CD4-positive, alpha-beta memory T cell (primary cell): ENCODE results near the gene FBN2. TPM values are rescaled to one million over a fixed set of nuclear protein-coding genes. Genes with fewer than 3 reads are reported as not detected.

ENCODE experiments used
- CTCF ChIA-PET: fragments of 350-600 bp; sonication (Branson Sonifier 250); formaldehyde crosslinking; loops from one replicate; lab custom pipeline; 2021; ENCODE audit warnings: inconsistent platforms; ENCODE audit not compliant: partially characterized antibody; lab: Charles Lee
- POLR2A ChIA-PET: fragments of 350-600 bp; sonication (Branson Sonifier 250); formaldehyde crosslinking; loops from one replicate; lab custom pipeline; 2021; ENCODE audit not compliant: partially characterized antibody; lab: Charles Lee
- DNase-seq, 5 donors: peaks; one replicate each; pipeline versions ENCODE4 v3.0.0 to v3.0.0-alpha.2; 2020 to 2022; ENCODE audit warnings: mixed read lengths in 1 of 5
- H3K27ac ChIP-seq: one replicate; pipeline ENCODE4 v1.7.0; 2013; ENCODE audit warnings: low read depth, low read length
- H3K27me3 ChIP-seq: 2 replicates; pipeline ENCODE4 v1.7.0; 2013; ENCODE audit warnings: mild to moderate bottlenecking, low read length, moderate library complexity; ENCODE audit not compliant: insufficient read depth
- H3K36me3 ChIP-seq: 2 replicates; pipeline ENCODE4 v1.7.0; 2013; ENCODE audit warnings: mild to moderate bottlenecking, low read length, moderate library complexity; ENCODE audit not compliant: insufficient read depth
- H3K4me1 ChIP-seq: 2 replicates; pipeline ENCODE4 v1.7.0; 2013; ENCODE audit warnings: mild to moderate bottlenecking, low read length, moderate library complexity; ENCODE audit not compliant: insufficient read depth
- H3K4me3 ChIP-seq, 2 donors: one replicate each; pipeline ENCODE4 v1.7.0; 2013; ENCODE audit warnings: low read length in 2 of 2, mild to moderate bottlenecking in 1 of 2
- H3K9me3 ChIP-seq, 2 donors: one replicate each; pipeline ENCODE4 v1.7.0; 2013; ENCODE audit warnings: low read length in 2 of 2, control low read depth in 1 of 2; ENCODE audit not compliant: control insufficient read depth in 1 of 2
- H3K27ac Mint-ChIP-seq, 7 donors: one replicate each; pipeline ENCODE4 v1.8.0; 2020 to 2021; ENCODE audit warnings: mixed read lengths in 7 of 7, mild to moderate bottlenecking in 6 of 7, inconsistent platforms in 3 of 7, moderate library complexity in 3 of 7
- H3K27me3 Mint-ChIP-seq, 2 donors: one replicate each; pipeline ENCODE4 v1.8.0; 2020 to 2021; ENCODE audit warnings: mixed read lengths in 2 of 2
- H3K36me3 Mint-ChIP-seq, 2 donors: one replicate each; pipeline ENCODE4 v1.8.0; 2020 to 2021; ENCODE audit warnings: mixed read lengths in 2 of 2, inconsistent platforms in 1 of 2, mild to moderate bottlenecking in 1 of 2
- H3K4me1 Mint-ChIP-seq, 4 donors: one replicate each; pipeline ENCODE4 v1.8.0; 2020 to 2021; ENCODE audit warnings: mixed read lengths in 4 of 4, mild to moderate bottlenecking in 1 of 4
- H3K4me3 Mint-ChIP-seq, 8 donors: one replicate each; pipeline ENCODE4 v1.8.0; 2020 to 2021; ENCODE audit warnings: mixed read lengths in 8 of 8, mild to moderate bottlenecking in 7 of 8, moderate library complexity in 6 of 8, inconsistent platforms in 3 of 8
- H3K9me3 Mint-ChIP-seq, 8 donors: one replicate each; pipeline ENCODE4 v1.8.0; 2020 to 2021; ENCODE audit warnings: mixed read lengths in 8 of 8, mild to moderate bottlenecking in 5 of 8, inconsistent platforms in 3 of 8, moderate library complexity in 1 of 8
- intact Hi-C: fragments of 100-400 bp; cut with micrococcal nuclease; formaldehyde crosslinking; loops from one replicate; pipeline ENCODE4 v1.15.1; 2023
- polyA plus RNA-seq, 2 donors: library from polyadenylated mRNA; unstranded; fragments of 300-500 nt; fragmentation: Illumina TruSeq; gene quantifications; one replicate each; pipeline ENCODE4 v1.2.3, GENCODE V29; 2021
- total RNA-seq, 2 experiments: library from RNA; stranded (reverse); gene quantifications; one replicate each; pipeline ENCODE4 v1.2.3, GENCODE V29; 2021

FBN2 gene
- total and polyA plus RNA-seq, 4 experiments from 2014 or later, result 0.15 to 0.30 TPM; not detected in 2

DNA sequence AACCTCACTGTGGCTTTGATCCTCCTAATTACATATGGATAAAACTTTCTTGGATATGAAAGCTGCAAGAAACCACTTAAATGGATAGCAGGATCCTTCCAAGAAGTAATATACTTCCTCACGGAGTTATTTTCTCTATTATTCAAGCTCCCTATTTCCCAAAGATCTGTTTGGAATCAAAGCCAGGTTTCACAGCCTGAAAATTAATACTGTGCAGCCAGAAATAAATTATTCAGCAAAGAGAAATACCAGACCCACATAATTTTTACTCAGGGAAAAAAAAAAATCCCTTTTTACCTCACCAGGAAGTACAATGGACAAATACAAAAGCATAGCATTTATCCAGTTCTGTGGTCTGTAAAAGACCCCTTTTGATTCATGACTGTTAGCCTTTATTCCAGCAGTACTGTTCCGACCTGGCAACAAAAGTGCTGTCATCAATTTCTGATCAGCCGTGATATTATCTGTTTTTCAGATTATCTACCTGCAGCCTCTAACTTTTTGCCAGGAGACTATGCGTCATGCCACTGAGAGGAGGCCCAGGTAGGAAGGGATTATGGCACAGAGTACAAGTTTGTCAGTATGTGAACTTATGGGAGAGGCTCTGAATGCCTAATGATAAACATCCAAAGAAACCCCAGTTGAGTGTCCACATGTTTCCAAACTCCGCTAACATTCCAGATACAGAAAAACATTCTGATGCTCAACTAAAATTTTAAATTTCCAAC, 57.0 kb downstream of the FBN2 start:
- no peaks in the 10 kb centered on the region for H3K9me3 ChIP-seq
- Mint-ChIP-seq H3K36me3 (no peaks in the 10 kb centered on the region), H3K4me3 (no peak overlapping the region), H3K4me1 (no peaks in the 10 kb centered on the region), H3K27ac (no peak overlapping the region), H3K27me3 (no peaks in the 10 kb centered on the region), H3K9me3 (no peaks in the 10 kb centered on the region)
- no peak overlapping the region for H3K27ac ChIP-seq
- intact Hi-C loops, result no loop called here
- no peaks in the 10 kb centered on the region for H3K4me1 ChIP-seq
- CTCF ChIA-PET, result interaction anchor here (0.7 kb wide), 1 partner anchor 1057 kb away, joined by 3 read pairs; no protein-coding TSS in a partner anchor
- H3K36me3 ChIP-seq, result no peaks in the 10 kb centered on the region
- POLR2A ChIA-PET, result no interaction called here
- no peak overlapping the region for H3K4me3 ChIP-seq
- no peaks in the 10 kb centered on the region for H3K27me3 ChIP-seq
- DNase-seq, result no peak

- H3K27me3 Mint-ChIP-seq, result no peaks in the 10 kb centered on the region
- POLR2A ChIA-PET, result no interaction called here
- no peak overlapping the region for H3K4me3 Mint-ChIP-seq
- H3K4me3 ChIP-seq, result no peak overlapping the region
- H3K27ac ChIP-seq, result no peak overlapping the region
- no peaks in the 10 kb centered on the region for H3K4me1 ChIP-seq
- H3K36me3 ChIP-seq, result no peaks in the 10 kb centered on the region
- H3K27ac Mint-ChIP-seq, result no peak overlapping the region
- CTCF ChIA-PET, result no interaction called here
- no peaks in the 10 kb centered on the region for H3K9me3 ChIP-seq
- no peak for DNase-seq
- H3K4me1 Mint-ChIP-seq, result no peaks in the 10 kb centered on the region
- no peaks in the 10 kb centered on the region for H3K27me3 ChIP-seq
- no peaks in the 10 kb centered on the region for H3K36me3 Mint-ChIP-seq
- intact Hi-C loops, result no loop called here
- no peaks in the 10 kb centered on the region for H3K9me3 Mint-ChIP-seq
Observed at GRCh38 chr5:128480158-128480557, 57.9 kb downstream of the FBN2 start.

DNA sequence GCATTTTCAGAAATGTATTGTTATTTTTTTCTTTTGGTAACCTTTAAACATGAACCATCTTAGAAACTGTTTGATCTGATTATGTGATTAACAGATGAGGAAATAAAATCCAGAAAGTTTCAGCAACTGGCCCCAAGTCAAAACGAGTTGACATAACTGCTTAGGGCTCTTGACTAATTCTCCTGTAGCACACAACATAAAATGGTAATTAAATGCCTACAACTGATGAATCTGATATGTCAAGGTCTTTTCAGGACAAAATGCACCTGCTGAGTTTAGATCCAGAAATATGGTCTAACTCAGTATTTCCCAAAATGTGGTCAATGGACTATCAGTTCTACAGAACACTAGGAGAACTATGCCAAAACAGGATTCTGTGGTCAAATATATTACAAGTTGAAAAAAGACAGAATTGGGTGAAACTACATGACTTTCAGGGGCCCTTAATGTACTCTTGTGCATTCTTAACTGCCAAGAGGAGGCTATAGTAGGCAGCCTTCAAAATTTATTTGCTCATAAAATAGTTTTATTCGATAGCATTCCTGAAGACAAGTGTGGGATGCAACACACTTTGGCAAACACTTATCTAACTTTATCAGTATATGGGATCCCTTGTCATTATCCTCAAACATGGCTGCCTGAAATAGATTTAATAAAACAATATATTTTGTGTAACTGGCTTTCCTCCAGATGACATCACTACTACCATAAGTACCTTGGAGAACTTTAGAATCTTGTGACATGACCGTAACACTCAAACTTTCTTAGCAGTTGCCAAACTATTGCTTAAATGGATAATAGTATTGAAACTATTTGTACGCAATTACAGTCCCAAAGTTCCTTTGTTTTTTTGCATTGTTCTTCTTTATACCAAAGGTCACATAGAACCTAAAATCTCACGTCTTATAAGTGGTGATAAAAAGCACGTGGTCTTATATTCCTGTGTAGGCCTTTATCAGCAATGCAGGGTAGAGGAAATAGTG, 59.4 kb downstream of the FBN2 start:
- H3K4me3 Mint-ChIP-seq, result no peak overlapping the region
- no peaks in the 10 kb centered on the region for H3K27me3 Mint-ChIP-seq
- CTCF ChIA-PET, result no interaction called here
- Histone ChIP-seq H3K4me1 (no peaks in the 10 kb centered on the region), H3K27ac (no peak overlapping the region), H3K36me3 (no peaks in the 10 kb centered on the region), H3K9me3 (peaks cover 0 to 3% of the 10 kb centered on the region in 2 donors), H3K4me3 (no peak overlapping the region), H3K27me3 (no peaks in the 10 kb centered on the region)
- H3K4me1 Mint-ChIP-seq, result no peaks in the 10 kb centered on the region
- DNase-seq, result no peak
- POLR2A ChIA-PET, result no interaction called here
- H3K36me3 Mint-ChIP-seq, result no peaks in the 10 kb centered on the region
- H3K27ac Mint-ChIP-seq, result no peak overlapping the region
- peaks cover 0 to 3% (median 0%) of the 10 kb centered on the region in 8 donors for H3K9me3 Mint-ChIP-seq
- intact Hi-C loops, result no loop called here

DNA sequence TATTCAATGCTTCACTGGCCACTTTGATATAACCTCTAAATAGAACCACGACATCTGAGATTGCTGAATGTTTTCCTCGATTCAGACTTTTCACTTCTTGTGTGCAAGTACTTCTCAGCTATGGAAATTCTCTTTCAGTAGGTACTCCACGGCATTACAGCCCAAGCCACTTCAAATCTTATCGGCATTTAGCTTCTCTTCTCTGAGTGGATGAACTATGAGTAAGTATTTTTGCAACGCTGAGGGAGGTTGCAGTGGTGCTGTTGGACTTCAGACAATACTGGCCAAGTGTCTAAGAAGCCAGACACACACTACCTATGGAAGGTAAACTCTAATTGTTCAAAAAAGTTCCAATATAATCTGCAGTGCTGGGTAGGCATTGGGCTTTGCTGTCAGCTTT, 60.1 kb downstream of the FBN2 start:
- Histone ChIP-seq H3K4me3 (no peak overlapping the region), H3K4me1 (no peaks in the 10 kb centered on the region), H3K27ac (no peak overlapping the region), H3K27me3 (no peaks in the 10 kb centered on the region), H3K36me3 (no peaks in the 10 kb centered on the region), H3K9me3 (peaks cover 0 to 3% of the 10 kb centered on the region in 2 donors)
- no peaks in the 10 kb centered on the region for H3K36me3 Mint-ChIP-seq
- H3K27ac Mint-ChIP-seq, result no peak overlapping the region
- no peaks in the 10 kb centered on the region for H3K4me1 Mint-ChIP-seq
- ChIA-PET POLR2A (no interaction called here), CTCF (no interaction called here)
- intact Hi-C loops, result no loop called here
- H3K4me3 Mint-ChIP-seq, result no peak overlapping the region
- no peaks in the 10 kb centered on the region for H3K27me3 Mint-ChIP-seq
- no peak for DNase-seq
- peaks cover 0 to 3% (median 0%) of the 10 kb centered on the region in 8 donors for H3K9me3 Mint-ChIP-seq

DNA sequence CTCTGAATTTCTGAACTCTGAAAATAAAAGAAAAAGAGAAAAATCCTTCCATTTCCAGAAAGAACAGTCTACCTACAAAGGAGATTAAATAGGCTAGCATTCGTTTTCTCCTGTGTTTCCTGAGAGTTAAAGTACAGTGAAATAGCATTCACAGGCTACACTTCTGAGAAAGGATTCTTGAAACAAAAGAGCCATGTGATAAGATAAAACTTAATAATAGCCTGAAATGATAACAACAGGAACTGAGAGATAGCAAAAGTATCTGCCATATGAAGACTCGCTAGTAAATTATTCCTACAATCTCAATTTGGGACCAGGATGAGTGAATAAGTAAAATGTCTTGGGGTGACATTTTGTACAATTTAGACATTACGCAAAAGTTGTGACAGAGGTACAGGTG, 62.4 kb downstream of the FBN2 start:
- Mint-ChIP-seq H3K4me3 (no peak overlapping the region), H3K27ac (no peak overlapping the region), H3K4me1 (no peaks in the 10 kb centered on the region), H3K27me3 (no peaks in the 10 kb centered on the region), H3K36me3 (no peaks in the 10 kb centered on the region), H3K9me3 (peaks cover 0 to 3% (median 0%) of the 10 kb centered on the region in 8 donors)
- intact Hi-C loops, result no loop called here
- ChIA-PET CTCF (no interaction called here), POLR2A (no interaction called here)
- no peaks in the 10 kb centered on the region for H3K4me1 ChIP-seq
- no peak for DNase-seq
- H3K9me3 ChIP-seq, result peaks cover 0 to 3% of the 10 kb centered on the region in 2 donors
- H3K4me3 ChIP-seq, result no peak overlapping the region
- no peaks in the 10 kb centered on the region for H3K36me3 ChIP-seq
- no peak overlapping the region for H3K27ac ChIP-seq
- no peaks in the 10 kb centered on the region for H3K27me3 ChIP-seq

- Mint-ChIP-seq H3K4me3 (no peak overlapping the region), H3K9me3 (peaks cover 0 to 3% (median 0%) of the 10 kb centered on the region in 8 donors), H3K36me3 (no peaks in the 10 kb centered on the region), H3K27me3 (no peaks in the 10 kb centered on the region), H3K4me1 (no peaks in the 10 kb centered on the region), H3K27ac (no peak overlapping the region)
- Histone ChIP-seq H3K27ac (no peak overlapping the region), H3K9me3 (peaks cover 0 to 3% of the 10 kb centered on the region in 2 donors), H3K4me3 (no peak overlapping the region), H3K27me3 (no peaks in the 10 kb centered on the region), H3K4me1 (no peaks in the 10 kb centered on the region), H3K36me3 (no peaks in the 10 kb centered on the region)
- DNase-seq, result no peak
- POLR2A ChIA-PET, result no interaction called here
- CTCF ChIA-PET, result no interaction called here
- intact Hi-C loops, result no loop called here
Observed at GRCh38 chr5:128472919-128473318, 65.1 kb downstream of the FBN2 start.

DNA sequence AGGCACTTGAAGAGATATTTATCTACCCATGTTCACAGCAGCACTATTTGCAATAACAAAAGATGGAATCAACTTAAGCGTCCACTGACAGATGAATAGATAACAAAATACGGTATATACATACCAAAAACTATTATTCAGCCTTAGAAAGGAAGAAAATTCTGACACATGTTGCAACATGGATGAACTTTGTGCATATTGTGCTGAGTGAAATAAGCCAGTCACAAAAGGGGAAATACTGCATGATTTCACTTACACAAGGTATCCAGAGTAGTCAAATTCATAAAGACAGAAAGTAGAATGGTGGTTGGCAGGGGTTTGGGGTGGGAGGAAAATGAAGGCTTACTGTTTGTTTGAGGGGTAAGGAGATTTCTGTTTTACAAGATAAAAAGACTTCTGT, 66.0 kb downstream of the FBN2 start:
- no peaks in the 10 kb centered on the region for H3K36me3 Mint-ChIP-seq
- no peaks in the 10 kb centered on the region for H3K4me1 Mint-ChIP-seq
- peaks cover 0 to 3% (median 0%) of the 10 kb centered on the region in 8 donors for H3K9me3 Mint-ChIP-seq
- Histone ChIP-seq H3K27ac (no peak overlapping the region), H3K36me3 (no peaks in the 10 kb centered on the region), H3K9me3 (peaks cover 0 to 3% of the 10 kb centered on the region in 2 donors), H3K27me3 (no peaks in the 10 kb centered on the region), H3K4me1 (no peaks in the 10 kb centered on the region), H3K4me3 (no peak overlapping the region)
- intact Hi-C loops, result no loop called here
- no peak for DNase-seq
- CTCF ChIA-PET, result no interaction called here
- no peak overlapping the region for H3K4me3 Mint-ChIP-seq
- no peak overlapping the region for H3K27ac Mint-ChIP-seq
- no peaks in the 10 kb centered on the region for H3K27me3 Mint-ChIP-seq
- POLR2A ChIA-PET, result no interaction called here
